K562 (cell line): ENCODE measurements around the gene CBFA2T3. TPM values are rescaled to one million over a fixed set of nuclear protein-coding genes. Genes with fewer than 3 reads are reported as not detected.

Source experiments
- ATAC-seq: fragments of 200-7000 bp; cut with Tn5 transposase; 3 replicates; pipeline ENCODE4 v1.9.1; 2020; ENCODE audit warnings: moderate library complexity
- BruUV-seq: library from RNA; stranded (reverse); fragments of 400-500 nt; replicated peaks from 2 replicates; lab custom pipeline; 2021; lab: Mats Ljungman, UMichigan
- CTCF ChIA-PET: fragments of 300-600 bp; formaldehyde crosslinking; extraction: SDS; loops from one replicate; lab custom pipeline; 2021; ENCODE audit warnings: low intra/inter-chr PET ratio; lab: Yijun Ruan, JAX
- POLR2A ChIA-PET: fragments of 300-600, 350-650 bp; sonication (Branson Sonifier 250); formaldehyde crosslinking; extraction: SDS; loops from one replicate; lab custom pipeline; 2021; ENCODE audit warnings: antibody characterized with exemption, inconsistent platforms; lab: Yijun Ruan, JAX
- DNase-seq, 4 experiments: peaks; one replicate each; pipeline versions ENCODE4 v3.0.0 to v3.0.0-alpha.2; 2011 to 2018; ENCODE audit warnings: low spot score in 3 of 4, mixed read lengths in 3 of 4; ENCODE audit errors: extremely low read depth in 1 of 4
- FAIRE-seq: peaks from 2 replicates; lab custom pipeline; 2011; peaks lifted over from hg19 to GRCh38; lab: Jason Lieb, UNC
- H2AFZ ChIP-seq: 2 replicates; pipeline ENCODE4 v1.6.0; 2011; ENCODE audit warnings: low read depth, low read length, control low read depth, inconsistent platforms
- H3K27ac ChIP-seq: fragments of 200-600 bp; 3 replicates; pipeline ENCODE4 v1.8.0; 2011; ENCODE audit warnings: low read depth, mild to moderate bottlenecking, control low read depth, inconsistent platforms, low read length, moderate library complexity, mixed read lengths; ENCODE audit errors: extremely low read depth
- H3K27me3 ChIP-seq, 2 experiments: fragments of 300-600 bp in 1 of 2; 2 replicates in 1 of 2; 3 replicates in 1 of 2; pipeline versions ENCODE4 v1.6.0 to v1.8.0; 2011; ENCODE audit warnings: inconsistent platforms in 2 of 2, low read length in 2 of 2, mild to moderate bottlenecking in 1 of 2, mixed read lengths in 1 of 2, moderate library complexity in 1 of 2; ENCODE audit not compliant: control insufficient read depth in 2 of 2, insufficient read depth in 2 of 2
- H3K36me3 ChIP-seq: fragments of 300-600 bp; 3 replicates; pipeline ENCODE4 v1.8.0; 2011; ENCODE audit warnings: mild to moderate bottlenecking, low read length, inconsistent platforms; ENCODE audit not compliant: control insufficient read depth, insufficient read depth
- H3K4me1 ChIP-seq, 2 experiments: fragments of 200-600 bp in 1 of 2; replicated peaks in 1 of 2; 2 replicates in 1 of 2; 3 replicates in 1 of 2; pipeline versions ENCODE4 v1.5.1 to v1.8.0; 2011; ENCODE audit warnings: inconsistent platforms in 2 of 2, low read length in 2 of 2, mild to moderate bottlenecking in 1 of 2, mixed read lengths in 1 of 2, moderate library complexity in 1 of 2; ENCODE audit not compliant: control insufficient read depth in 2 of 2, insufficient read depth in 2 of 2
- H3K4me2 ChIP-seq: 2 replicates; pipeline ENCODE4 v1.6.1; 2011; ENCODE audit warnings: low read length, control low read depth, inconsistent platforms, mixed read lengths; ENCODE audit not compliant: insufficient read depth
- H3K4me3 ChIP-seq: fragments of 200-600 bp; sonication (generic), shearing (Covaris generic); 2 replicates; pipeline ENCODE4 v1.5.1; 2016; ENCODE audit warnings: control low read depth, inconsistent platforms
- H3K79me2 ChIP-seq: fragments of 200-600 bp; 3 replicates; pipeline ENCODE4 v1.8.0; 2011; ENCODE audit warnings: low read length, inconsistent platforms; ENCODE audit not compliant: control insufficient read depth, insufficient read depth
- H3K9ac ChIP-seq, 2 experiments: 2 replicates each; pipeline versions ENCODE4 v1.6.0 to v1.6.1; 2011; ENCODE audit warnings: low read depth in 2 of 2, low read length in 2 of 2, control low read depth in 1 of 2, inconsistent platforms in 1 of 2, mild to moderate bottlenecking in 1 of 2, mixed read lengths in 1 of 2; ENCODE audit not compliant: insufficient read depth in 1 of 2
- H3K9me1 ChIP-seq: one replicate; pipeline ENCODE4 v1.6.0; 2011; ENCODE audit warnings: inconsistent platforms, mild to moderate bottlenecking, low read length, moderate library complexity; ENCODE audit not compliant: control insufficient read depth, insufficient read depth
- H3K9me3 ChIP-seq: replicated peaks from 2 replicates; pipeline ENCODE4 v1.5.1; 2011; ENCODE audit warnings: low read depth, low read length, inconsistent platforms; ENCODE audit not compliant: control insufficient read depth, insufficient read depth
- H4K20me1 ChIP-seq: replicated peaks from 2 replicates; pipeline ENCODE4 v1.6.1; 2011; ENCODE audit warnings: low read length, inconsistent platforms, mixed read lengths; ENCODE audit not compliant: control insufficient read depth, insufficient read depth
- ARID1B ChIP-seq: fragments of 450-650 bp; IDR thresholded peaks from 2 replicates; pipeline ENCODE4 v1.6.1; 2016; ENCODE audit warnings: antibody characterized with exemption, mild to moderate bottlenecking, inconsistent platforms
- CXXC5 ChIP-seq: fragments of 250-450 bp; sonication (Bioruptor Pico); IDR thresholded peaks from 2 replicates; pipeline ENCODE4 v1.8.0; 2022; ENCODE audit warnings: inconsistent platforms, mild to moderate bottlenecking, moderate library complexity
- E2F3 ChIP-seq: fragments of 250-450 bp; sonication (Bioruptor Pico); IDR thresholded peaks from 2 replicates; pipeline ENCODE4 v1.4.0; 2020; ENCODE audit warnings: mild to moderate bottlenecking
- EHMT2 ChIP-seq: fragments of 450-650 bp; IDR thresholded peaks from 2 replicates; pipeline ENCODE4 v1.6.1; 2018; ENCODE audit warnings: antibody characterized with exemption
- GABPB2 ChIP-seq: fragments of 250-450 bp; sonication (Bioruptor Pico); conservative IDR thresholded peaks from 2 replicates; pipeline ENCODE4 v1.5.1; 2021; ENCODE audit warnings: mild to moderate bottlenecking
- LCOR ChIP-seq: sonication (generic); formaldehyde crosslinking; IDR thresholded peaks from 2 replicates; pipeline ENCODE4 v1.8.0; 2022; ENCODE audit warnings: mild to moderate bottlenecking, missing genetic modification reagents
- PTTG1 ChIP-seq: fragments of 450-650 bp; IDR thresholded peaks from 2 replicates; pipeline ENCODE4 v1.6.1; 2016; ENCODE audit warnings: low read depth, mild to moderate bottlenecking, missing genetic modification characterization, missing compliant biosample characterization
- SMAD2 ChIP-seq: fragments of 150-350 bp; IDR thresholded peaks from 2 replicates; pipeline ENCODE4 v1.6.1; 2014; ENCODE audit warnings: low read depth, mild to moderate bottlenecking, low read length
- TEAD1 ChIP-seq, 2 experiments: fragments of 450-650 bp in 1 of 2; sonication (generic) in 1 of 2; formaldehyde crosslinking; IDR thresholded peaks; 2 replicates each; pipeline versions ENCODE4 v1.4.0 to v1.8.0; 2020 to 2022; ENCODE audit warnings: mild to moderate bottlenecking in 2 of 2, missing genetic modification reagents in 1 of 2
- ZBTB8A ChIP-seq: fragments of 450-650 bp; IDR thresholded peaks from 2 replicates; pipeline ENCODE4 v1.6.1; 2018; ENCODE audit warnings: mild to moderate bottlenecking, moderate library complexity; ENCODE audit not compliant: partially characterized antibody
- WGBS: fragments of 100-300 bp; shearing (Covaris generic); methylation state at CpG from one replicate; pipeline ENCODE4 v1.1.6; 2016; ENCODE audit warnings: low coverage, mixed read lengths; ENCODE audit not compliant: insufficient coverage; ENCODE audit errors: missing lambda C conversion rate; 5-methylcytosine and 5-hydroxymethylcytosine counted together
- in situ Hi-C: fragments of 300-500 bp; cut with MboI; formaldehyde crosslinking; loops from 4 replicates; pipeline ENCODE4 v1.15.0; 2018; ENCODE audit warnings: inconsistent platforms, mixed read lengths
- intact Hi-C: fragments of 100-400 bp; cut with micrococcal nuclease; formaldehyde crosslinking; loops from 2 replicates; pipeline ENCODE4 v1.14.2; 2022
- polyA plus RNA-seq, 8 experiments: library from polyadenylated mRNA; depleted of rRNA in 4 of 8; stranded (reverse) in 5 of 8; unstranded in 3 of 8; fragments of >200 nt; fragmentation: Nextera tagmentation in 2 of 8; fragmentation: Illumina TruSeq in 1 of 8; extraction: Ambion mirVana in 2 of 8; extraction: Trizol in 1 of 8; gene quantifications; 2 replicates each; pipeline versions ENCODE4 v1.2.1 to v1.2.3, GENCODE V29; 2011 to 2014; ENCODE audit warnings: inconsistent platforms in 1 of 8, missing spikeins in 1 of 8
- total RNA-seq, 7 experiments: library from RNA; depleted of rRNA in 6 of 7; stranded (reverse); fragments of >200 nt in 6 of 7; fragmentation: Illumina TruSeq in 2 of 7; extraction: Trizol in 2 of 7; gene quantifications; 2 replicates each; pipeline versions ENCODE4 v1.2.1 to v1.2.3, GENCODE V29; 2011 to 2021; ENCODE audit warnings: low replicate concordance in 1 of 7
- TF ChIP-seq, protein P1 (sequence below), 2 experiments: fragments of 450-650 bp; IDR thresholded peaks; 2 replicates each; pipeline ENCODE4 v1.6.1; 2016; ENCODE audit warnings: mild to moderate bottlenecking in 2 of 2, borderline replicate concordance in 1 of 2, low read depth in 1 of 2, moderate library complexity in 1 of 2
- TF ChIP-seq, protein P2 (sequence below): sonication (generic); formaldehyde crosslinking; IDR thresholded peaks from 2 replicates; pipeline ENCODE4 v1.9.0; 2022; ENCODE audit warnings: mild to moderate bottlenecking, missing genetic modification reagents
- TF ChIP-seq, protein P3 (sequence below): IDR thresholded peaks from 2 replicates; pipeline ENCODE4 v1.6.1; 2011; ENCODE audit not compliant: insufficient read length; ENCODE audit errors: extremely low read depth

Gene CBFA2T3
- total and polyA plus RNA-seq, 9 of the 15 experiments (the other 6 are each of a cell fraction or from before 2014, with no cell fraction given), result 2.3 to 145 (median 6.7) TPM

DNA sequence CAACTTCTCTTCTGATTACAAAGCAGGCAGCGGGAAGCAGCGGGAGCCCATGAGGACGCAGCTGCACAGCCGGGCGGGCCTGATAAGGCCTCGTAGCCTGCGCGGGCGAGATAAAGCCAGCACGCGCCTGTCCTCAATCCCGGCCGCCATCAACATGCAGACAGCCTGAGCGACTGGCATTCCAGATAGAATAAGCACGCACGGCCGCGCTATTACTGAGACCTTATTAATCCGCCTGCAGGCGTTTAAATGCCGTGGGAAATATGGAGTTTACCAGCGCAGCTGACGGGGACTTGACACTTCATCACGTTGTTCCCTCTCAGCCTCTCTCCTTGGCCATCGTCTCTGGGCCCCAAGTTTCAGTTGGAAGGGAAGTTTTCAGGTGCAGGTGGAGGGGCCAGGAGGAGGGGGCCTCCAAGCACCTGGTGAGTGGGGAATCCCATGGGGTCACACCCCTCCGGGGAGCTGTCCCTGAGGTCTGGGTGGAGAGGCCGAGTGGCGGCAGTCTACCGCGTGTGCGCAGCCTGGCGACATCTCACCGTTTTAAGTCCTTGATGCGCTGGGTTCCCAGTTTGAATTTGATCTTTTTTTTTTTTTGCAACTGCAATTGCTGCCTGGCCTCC, 27.3 kb upstream of the CBFA2T3 start:
- H3K9ac ChIP-seq, result peak overlapping the region; percentile 12 to 54; a peak in 1 of 4 replicates
- H3K4me2 ChIP-seq, result peak overlapping the region; percentile 72
- H3K79me2 ChIP-seq, result no peaks in the 10 kb centered on the region; the same call in 2 of the 3 replicates
- no peak overlapping the region for H2AFZ ChIP-seq
- peak; percentile 100 for FAIRE-seq
- 1% methylated on average over 33 of the region's 34 CpGs for WGBS
- peak overlapping the region; percentile 69 for H3K27ac ChIP-seq
- H3K27me3 ChIP-seq, result no peaks in the 10 kb centered on the region
- in situ Hi-C loops (loop anchor here (5.0 kb wide), 1 partner anchor 43 kb away; no protein-coding TSS in a partner anchor), intact Hi-C loops (loop anchor here (1.0 to 10.0 kb wide), 3 partner anchors 12 to 190 kb away; partner anchors contain the start of gene APRT)
- H3K9me1 ChIP-seq, result no peaks in the 10 kb centered on the region
- peaks cover 25 to 67% of the 10 kb centered on the region in 2 experiments for H3K4me1 ChIP-seq
- DNase-seq, result peak; percentile 95 to 99 (median 96)
- ChIA-PET POLR2A (interaction anchor here (0.6 to 1.5 kb wide), 9 partner anchors 11 to 289 kb away, joined by 3 to 10 read pairs (median 4); no protein-coding TSS in a partner anchor), CTCF (no interaction called here)
- H3K4me3 ChIP-seq, result no peak overlapping the region
- H3K36me3 ChIP-seq, result no peaks in the 10 kb centered on the region
- BruUV-seq, result no TSS peak
- 0 out of 2 replicates have a peak, but pooled peaks cover 4% of the 10 kb centered on the region for H3K9me3 ChIP-seq
- peaks cover 1% of the 10 kb centered on the region for H4K20me1 ChIP-seq
- ATAC-seq, result peak; percentile 91
- TF ChIP-seq PTTG1 (tag), result no peak
- TF ChIP-seq, protein P1, sequence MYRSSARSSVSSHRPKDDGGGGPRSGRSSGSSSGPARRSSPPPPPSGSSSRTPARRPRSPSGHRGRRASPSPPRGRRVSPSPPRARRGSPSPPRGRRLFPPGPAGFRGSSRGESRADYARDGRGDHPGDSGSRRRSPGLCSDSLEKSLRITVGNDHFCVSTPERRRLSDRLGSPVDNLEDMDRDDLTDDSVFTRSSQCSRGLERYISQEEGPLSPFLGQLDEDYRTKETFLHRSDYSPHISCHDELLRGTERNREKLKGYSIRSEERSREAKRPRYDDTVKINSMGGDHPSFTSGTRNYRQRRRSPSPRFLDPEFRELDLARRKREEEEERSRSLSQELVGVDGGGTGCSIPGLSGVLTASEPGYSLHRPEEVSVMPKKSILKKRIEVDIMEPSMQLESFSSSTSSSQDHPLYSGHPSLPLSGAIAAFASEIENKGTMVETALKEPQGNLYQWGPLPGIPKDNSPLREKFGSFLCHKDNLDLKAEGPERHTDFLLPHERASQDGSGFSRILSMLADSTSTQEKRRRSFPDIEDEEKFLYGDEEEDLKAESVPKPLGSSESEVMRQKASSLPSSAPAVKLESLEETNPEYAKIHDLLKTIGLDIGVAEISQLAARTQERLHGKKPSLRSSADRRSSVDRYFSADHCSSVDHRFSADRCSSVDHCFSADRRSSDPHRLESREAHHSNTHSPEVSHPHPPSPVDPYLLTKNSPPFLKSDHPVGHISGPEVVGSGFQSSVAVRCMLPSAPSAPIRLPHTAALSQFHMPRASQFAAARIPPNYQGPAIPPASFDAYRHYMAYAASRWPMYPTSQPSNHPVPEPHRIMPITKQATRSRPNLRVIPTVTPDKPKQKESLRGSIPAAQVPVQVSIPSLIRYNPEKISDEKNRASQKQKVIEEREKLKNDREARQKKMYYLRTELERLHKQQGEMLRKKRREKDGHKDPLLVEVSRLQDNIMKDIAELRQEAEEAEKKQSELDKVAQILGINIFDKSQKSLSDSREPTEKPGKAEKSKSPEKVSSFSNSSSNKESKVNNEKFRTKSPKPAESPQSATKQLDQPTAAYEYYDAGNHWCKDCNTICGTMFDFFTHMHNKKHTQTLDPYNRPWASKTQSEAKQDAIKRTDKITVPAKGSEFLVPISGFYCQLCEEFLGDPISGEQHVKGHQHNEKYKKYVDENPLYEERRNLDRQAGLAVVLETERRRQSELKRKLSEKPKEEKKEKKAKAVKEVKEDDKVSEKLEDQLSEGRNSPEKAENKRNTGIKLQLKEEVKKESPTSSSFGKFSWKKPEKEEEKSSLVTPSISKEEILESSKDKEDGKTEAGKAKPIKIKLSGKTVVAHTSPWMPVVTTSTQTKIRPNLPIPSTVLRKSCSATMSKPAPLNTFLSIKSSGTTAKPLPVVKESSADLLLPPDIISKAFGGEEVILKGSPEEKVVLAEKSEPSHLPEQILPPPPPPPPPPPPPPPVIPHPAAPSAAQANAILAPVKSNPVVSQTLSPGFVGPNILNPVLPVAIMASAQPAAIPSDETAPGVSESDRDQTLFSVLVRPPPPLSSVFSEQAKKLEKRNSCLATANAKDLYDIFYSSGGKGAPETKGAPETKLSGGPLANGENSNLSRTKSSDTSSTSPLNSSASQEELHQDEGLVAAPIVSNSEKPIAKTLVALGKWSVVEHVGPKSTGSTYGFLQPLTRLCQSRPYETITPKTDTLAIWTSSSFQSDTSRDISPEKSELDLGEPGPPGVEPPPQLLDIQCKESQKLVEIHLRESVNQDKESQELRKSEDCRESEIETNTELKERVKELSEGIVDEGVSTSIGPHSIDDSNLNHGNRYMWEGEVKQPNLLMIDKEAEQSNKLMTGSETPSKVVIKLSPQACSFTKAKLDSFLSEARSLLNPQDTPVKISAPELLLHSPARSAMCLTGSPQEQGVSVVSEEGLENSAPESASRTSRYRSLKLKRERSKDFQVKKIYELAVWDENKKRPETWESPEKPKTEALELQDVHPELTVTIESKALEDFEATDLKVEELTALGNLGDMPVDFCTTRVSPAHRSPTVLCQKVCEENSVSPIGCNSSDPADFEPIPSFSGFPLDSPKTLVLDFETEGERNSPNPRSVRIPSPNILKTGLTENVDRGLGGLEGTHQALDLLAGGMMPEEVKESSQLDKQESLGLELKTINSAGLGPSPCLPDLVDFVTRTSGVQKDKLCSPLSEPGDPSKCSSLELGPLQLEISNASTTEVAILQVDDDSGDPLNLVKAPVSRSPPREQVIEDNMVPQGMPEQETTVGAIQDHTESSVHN (IDR thresholded peaks at IDR 0.05; ENCODE audit: borderline replicate concordance in 1 of 2, low read depth in 1 of 2), result peak in 1 of 2 experiments; percentile 89; a peak in 2 of 4 replicates
- TF ChIP-seq ARID1B, result peak; percentile 100
- no peak for TF ChIP-seq GABPB2 (CRISPR knock-in tag)
- TF ChIP-seq, protein P2, sequence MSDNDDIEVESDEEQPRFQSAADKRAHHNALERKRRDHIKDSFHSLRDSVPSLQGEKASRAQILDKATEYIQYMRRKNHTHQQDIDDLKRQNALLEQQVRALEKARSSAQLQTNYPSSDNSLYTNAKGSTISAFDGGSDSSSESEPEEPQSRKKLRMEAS (CRISPR knock-in tag), result peak; percentile 99
- no peak for TF ChIP-seq LCOR (CRISPR knock-in tag)
- TF ChIP-seq ZBTB8A, result no peak
- TF ChIP-seq EHMT2, result no peak
- peak; percentile 96 to 97 for TF ChIP-seq TEAD1 (CRISPR knock-in tag; IDR thresholded peaks at IDR 0.05)
- TF ChIP-seq E2F3, result peak; percentile 96
- TF ChIP-seq CXXC5 (CRISPR knock-in tag), result peak; percentile 100
- TF ChIP-seq, protein P3, sequence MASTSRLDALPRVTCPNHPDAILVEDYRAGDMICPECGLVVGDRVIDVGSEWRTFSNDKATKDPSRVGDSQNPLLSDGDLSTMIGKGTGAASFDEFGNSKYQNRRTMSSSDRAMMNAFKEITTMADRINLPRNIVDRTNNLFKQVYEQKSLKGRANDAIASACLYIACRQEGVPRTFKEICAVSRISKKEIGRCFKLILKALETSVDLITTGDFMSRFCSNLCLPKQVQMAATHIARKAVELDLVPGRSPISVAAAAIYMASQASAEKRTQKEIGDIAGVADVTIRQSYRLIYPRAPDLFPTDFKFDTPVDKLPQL, result no peak
- TF ChIP-seq SMAD2, result no peak
